GOT3 (cell line): Measurements from ENCODE around the gene CEBPZOS.

ENCODE experiments used
- DNase-seq: peaks from one replicate; lab custom pipeline; 2025; ENCODE audit warnings: mixed read lengths; lab: John Stamatoyannopoulos, UW

Gene CEBPZOS

GRCh38 chr2:37232131-37232933, 36.0 kb downstream of the CEBPZOS start:
- DNase-seq, result no peak

GRCh38 chr2:37243435-37243834, 47.1 kb downstream of the CEBPZOS start:
- no peak for DNase-seq

- DNase-seq, result no peak
Observed at GRCh38 chr2:37244017-37244416, 47.7 kb downstream of the CEBPZOS start.

- no peak for DNase-seq
Observed at GRCh38 chr2:37244755-37245154, 48.5 kb downstream of the CEBPZOS start.

- no peak for DNase-seq
Observed at GRCh38 chr2:37246205-37246604, 49.9 kb downstream of the CEBPZOS start.

GRCh38 chr2:37250869-37251740, 54.8 kb downstream of the CEBPZOS start:
- DNase-seq, result no peak
